ENCODE results near the gene F5.

F5 gene

GRCh38 chr1:169511316-169512005, 74.8 kb downstream of the F5 start:
- TF ChIP-seq ZBTB7A (IDR thresholded peaks at IDR 0.05; ENCODE audit: low read depth) (no peak), CEBPB (IDR thresholded peaks at IDR 0.05) (no peak), MAX (IDR thresholded peaks at IDR 0.05) (no peak), REST (IDR thresholded peaks at IDR 0.05; ENCODE audit: low read depth) (no peak), USF1 (IDR thresholded peaks at IDR 0.05) (no peak), RAD21 (IDR thresholded peaks at IDR 0.05; ENCODE audit: low read depth) (no peak), TCF12 (IDR thresholded peaks at IDR 0.05; ENCODE audit: low read depth) (no peak), TEAD4 (IDR thresholded peaks at IDR 0.05) (no peak)

GRCh38 chr1:169510060-169510459, 76.2 kb downstream of the F5 start:
- no peak for TF ChIP-seq ZBTB7A (IDR thresholded peaks at IDR 0.05; ENCODE audit: low read depth)
- TF ChIP-seq YY1 (IDR thresholded peaks at IDR 0.05; ENCODE audit: low read depth): no peak
- TF ChIP-seq USF1 (IDR thresholded peaks at IDR 0.05): no peak
- TF ChIP-seq EP300 (IDR thresholded peaks at IDR 0.05; ENCODE audit: borderline replicate concordance): no peak
- TF ChIP-seq CEBPB (IDR thresholded peaks at IDR 0.05): no peak

DNA sequence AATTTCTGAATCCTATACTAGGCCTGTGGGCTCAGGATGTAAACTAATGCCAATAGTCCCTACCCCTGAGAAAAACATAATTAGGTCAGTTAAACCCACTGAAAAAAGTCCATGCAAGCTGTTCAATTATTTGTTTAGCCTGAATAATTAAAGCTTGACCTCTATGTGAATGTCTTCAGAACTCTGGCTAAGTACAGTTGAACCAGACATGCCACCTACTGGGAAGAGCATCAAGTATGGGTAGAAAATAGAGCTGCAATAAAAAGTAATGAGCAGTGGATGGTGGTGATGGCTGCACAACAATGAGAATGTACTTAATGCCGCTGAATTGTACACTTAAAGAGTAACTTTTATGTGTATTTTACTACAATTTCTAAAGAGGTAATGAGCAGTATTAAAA, 76.9 kb downstream of the F5 start:
- TF ChIP-seq MAX (IDR thresholded peaks at IDR 0.05) (no peak), YY1 (IDR thresholded peaks at IDR 0.05; ENCODE audit: low read depth) (no peak), TEAD4 (IDR thresholded peaks at IDR 0.05) (no peak), TAF1 (IDR thresholded peaks at IDR 0.05; ENCODE audit: low read depth) (no peak), ZBTB7A (IDR thresholded peaks at IDR 0.05; ENCODE audit: low read depth) (no peak), CEBPB (IDR thresholded peaks at IDR 0.05) (no peak), CREB1 (IDR thresholded peaks at IDR 0.05; ENCODE audit: low read depth) (no peak), RAD21 (IDR thresholded peaks at IDR 0.05; ENCODE audit: low read depth) (no peak), REST (IDR thresholded peaks at IDR 0.05; ENCODE audit: low read depth) (no peak), NFIC (IDR thresholded peaks at IDR 0.05) (no peak), EGR1 (IDR thresholded peaks at IDR 0.05) (no peak), EP300 (IDR thresholded peaks at IDR 0.05; ENCODE audit: borderline replicate concordance) (no peak), TCF12 (IDR thresholded peaks at IDR 0.05; ENCODE audit: low read depth) (no peak), USF1 (IDR thresholded peaks at IDR 0.05) (no peak), FOXM1 (IDR thresholded peaks at IDR 0.05; ENCODE audit: borderline replicate concordance, low read depth) (no peak)

- TF ChIP-seq EP300 (IDR thresholded peaks at IDR 0.05; ENCODE audit: borderline replicate concordance) (no peak), TEAD4 (IDR thresholded peaks at IDR 0.05) (no peak)
Measured at GRCh38 chr1:169508432-169509338, 77.6 kb downstream of the F5 start.

- TF ChIP-seq REST (IDR thresholded peaks at IDR 0.05; ENCODE audit: low read depth) (no peak), EGR1 (IDR thresholded peaks at IDR 0.05) (no peak), NFIC (IDR thresholded peaks at IDR 0.05) (no peak), TEAD4 (IDR thresholded peaks at IDR 0.05) (no peak)
Measured at GRCh38 chr1:169507413-169507812, 78.9 kb downstream of the F5 start.

All from Ishikawa (cell line).